H4 (cell line): ENCODE data around the gene ST6GAL1. TPM values are rescaled to one million over a fixed set of nuclear protein-coding genes. Genes with fewer than 3 reads are reported as not detected.
A peak's percentile ranks its signal among the peaks of the same experiment; 100 is the strongest.
"Not testable (repeated sequence)": the region's sequence is repeated elsewhere in the genome, so short reads cannot be mapped to it uniquely, and the experiment has no call there.

Source experiments
- DNase-seq: peaks from one replicate; pipeline ENCODE4 v3.0.0-alpha.2; 2015; ENCODE audit warnings: low spot score
- total RNA-seq: library from RNA; depleted of rRNA; stranded (reverse); fragments of >200 nt; shearing (Covaris generic); gene quantifications from 2 replicates; pipeline ENCODE4 v1.2.3, GENCODE V29; 2014

Gene ST6GAL1
- total RNA-seq, 1 experiment from 2014 or later: 3.4 TPM

DNA sequence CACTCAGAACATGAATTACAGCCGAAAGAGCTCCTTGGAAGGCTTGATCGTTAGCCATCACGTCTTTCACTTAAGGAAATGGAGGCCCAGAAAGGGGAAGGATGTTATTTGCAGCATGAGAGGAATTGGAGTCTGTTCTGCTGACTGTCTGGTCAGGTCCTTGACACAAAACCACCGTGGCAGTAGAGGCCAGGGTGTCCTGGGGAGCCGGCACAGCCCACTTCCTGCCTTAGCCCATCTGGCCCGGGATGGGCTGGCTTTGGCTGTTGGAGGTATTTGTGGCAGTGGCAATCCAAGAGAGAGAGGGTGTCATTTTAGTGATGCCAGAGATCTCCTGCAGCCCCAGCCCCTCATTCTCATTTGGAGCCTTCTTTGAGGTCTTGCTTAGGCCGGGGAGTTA, 37.4 kb downstream of the ST6GAL1 start:
- no peak for DNase-seq

- no peak for DNase-seq
Measured at GRCh38 chr3:186969607-186970006, 39.3 kb downstream of the ST6GAL1 start.

- DNase-seq: not testable (repeated sequence)
Measured at GRCh38 chr3:186971106-186971505, 40.8 kb downstream of the ST6GAL1 start.

GRCh38 chr3:186971578-186971977, 41.3 kb downstream of the ST6GAL1 start:
- DNase-seq: no peak

DNA sequence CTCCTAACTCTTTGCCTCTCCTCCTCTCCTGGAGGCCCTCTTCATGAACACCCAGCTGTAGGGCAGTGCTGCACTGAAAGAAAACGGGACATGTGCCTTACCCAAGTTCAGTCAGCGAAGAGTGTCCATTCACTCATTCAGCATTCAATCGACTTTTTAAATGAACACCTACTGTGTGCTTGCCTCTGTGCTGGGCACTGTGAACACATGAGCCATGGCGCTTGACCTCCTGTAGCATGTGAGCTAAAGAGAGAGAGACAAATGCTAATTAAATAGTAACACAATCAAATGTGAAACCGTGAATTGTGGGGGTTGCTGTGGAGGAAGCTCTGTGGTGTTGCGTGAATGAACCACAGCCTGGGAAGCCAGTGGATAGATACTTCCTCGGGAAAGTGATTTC, 43.4 kb downstream of the ST6GAL1 start:
- DNase-seq: no peak

- no peak for DNase-seq
Measured at GRCh38 chr3:186974824-186975313, 44.5 kb downstream of the ST6GAL1 start.

DNA sequence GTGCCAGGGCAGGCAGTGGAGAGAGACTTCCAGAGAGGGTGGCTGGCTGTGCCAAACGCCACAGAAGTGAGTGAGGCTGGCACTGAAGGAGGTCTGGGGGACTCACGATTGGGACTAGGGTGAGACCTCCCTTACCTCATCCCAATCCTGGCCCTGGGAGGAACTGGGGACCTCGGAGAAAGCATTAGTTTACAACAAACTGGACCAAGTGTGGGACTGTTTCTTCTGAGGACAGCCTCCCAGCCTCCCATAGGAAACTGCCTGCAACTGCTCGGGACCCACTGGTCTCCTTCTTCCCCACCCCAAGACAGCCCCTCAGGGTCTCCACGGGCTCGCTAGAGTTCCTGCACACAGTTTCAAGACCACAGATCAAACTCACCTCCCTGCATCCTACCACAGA, 45.4 kb downstream of the ST6GAL1 start:
- no peak for DNase-seq

- peak; percentile 27 for DNase-seq
Measured at GRCh38 chr3:186976837-186977750, 46.8 kb downstream of the ST6GAL1 start.

DNA sequence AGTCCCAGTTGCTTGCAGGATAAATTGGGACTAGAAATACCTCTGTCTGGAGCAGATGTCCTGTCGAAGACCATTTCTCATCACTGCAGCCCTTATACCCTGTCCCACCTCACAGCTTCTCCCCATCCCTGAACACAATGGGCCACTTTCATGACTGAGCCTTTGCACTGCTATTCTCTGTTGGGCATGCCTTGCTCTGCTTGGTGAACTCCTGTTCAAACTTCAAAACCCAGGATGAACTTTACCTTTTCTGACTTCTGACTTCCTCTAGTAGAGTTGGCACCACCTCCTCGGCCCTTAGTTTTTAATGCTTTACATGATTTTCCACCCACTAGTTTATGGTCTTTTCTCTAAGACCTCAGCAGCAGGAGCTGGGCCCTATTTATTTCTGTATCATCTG, 48.4 kb downstream of the ST6GAL1 start:
- no peak for DNase-seq

DNA sequence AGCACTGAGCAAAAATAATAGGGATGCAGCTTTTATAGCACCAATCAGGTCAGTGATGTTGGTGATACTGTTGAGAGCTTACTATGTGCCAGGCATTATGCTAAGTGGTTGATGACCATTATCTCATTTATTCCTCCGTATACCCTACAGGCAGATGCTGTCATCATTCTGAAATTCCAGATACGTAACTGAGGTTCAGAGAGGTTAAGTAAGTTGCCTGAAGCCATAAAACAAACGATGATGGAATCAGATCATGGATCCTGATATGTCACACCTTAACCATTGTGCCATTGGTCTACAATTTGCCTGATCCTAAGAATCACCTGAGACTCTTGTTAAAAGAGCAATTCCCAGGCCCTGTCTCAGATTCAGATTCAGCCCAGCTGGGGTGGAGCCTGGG, 49.5 kb downstream of the ST6GAL1 start:
- no peak for DNase-seq

DNA sequence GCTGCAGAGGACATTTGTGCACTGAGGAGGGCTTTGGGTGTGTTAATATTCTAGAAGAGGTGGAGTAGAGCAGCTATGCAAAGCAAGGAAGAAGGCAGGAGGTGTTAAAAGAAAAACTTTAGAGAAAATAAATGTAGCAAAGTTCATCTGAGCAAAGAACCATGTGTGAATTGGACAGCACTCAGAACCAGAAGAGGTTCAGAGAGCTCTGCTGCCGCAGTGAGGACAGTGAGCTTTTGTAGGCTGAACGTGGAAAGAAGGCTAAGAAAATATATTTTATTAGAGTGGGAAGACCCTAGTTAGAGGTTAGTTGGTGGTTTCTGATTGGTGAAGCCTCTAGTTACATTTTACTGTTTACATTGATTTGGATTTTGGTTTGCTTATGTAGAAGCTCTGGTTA, 50.7 kb downstream of the ST6GAL1 start:
- no peak for DNase-seq

DNA sequence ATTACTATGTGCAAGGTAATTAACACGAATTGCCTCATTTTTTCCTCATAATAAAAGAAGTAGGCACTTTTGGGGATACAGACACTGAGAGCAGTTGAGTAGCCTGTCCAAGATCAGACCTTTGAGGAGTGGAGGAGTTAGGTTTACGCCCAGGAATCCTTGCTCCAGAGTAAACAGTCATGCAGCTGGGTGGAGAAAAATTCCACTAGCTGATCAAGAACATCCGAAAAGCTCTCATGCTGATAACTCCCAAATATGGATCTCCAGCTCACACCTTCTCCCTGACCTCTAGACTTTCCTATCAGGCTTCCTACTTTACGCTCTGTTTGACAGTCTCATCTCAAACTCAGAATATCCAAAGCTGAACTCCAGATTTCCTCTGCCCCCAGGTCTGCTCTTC, 53.3 kb downstream of the ST6GAL1 start:
- no peak for DNase-seq

- no peak for DNase-seq
Measured at GRCh38 chr3:186984064-186984463, 53.7 kb downstream of the ST6GAL1 start.

- no peak for DNase-seq
Measured at GRCh38 chr3:186985661-186986364, 55.5 kb downstream of the ST6GAL1 start.

DNA sequence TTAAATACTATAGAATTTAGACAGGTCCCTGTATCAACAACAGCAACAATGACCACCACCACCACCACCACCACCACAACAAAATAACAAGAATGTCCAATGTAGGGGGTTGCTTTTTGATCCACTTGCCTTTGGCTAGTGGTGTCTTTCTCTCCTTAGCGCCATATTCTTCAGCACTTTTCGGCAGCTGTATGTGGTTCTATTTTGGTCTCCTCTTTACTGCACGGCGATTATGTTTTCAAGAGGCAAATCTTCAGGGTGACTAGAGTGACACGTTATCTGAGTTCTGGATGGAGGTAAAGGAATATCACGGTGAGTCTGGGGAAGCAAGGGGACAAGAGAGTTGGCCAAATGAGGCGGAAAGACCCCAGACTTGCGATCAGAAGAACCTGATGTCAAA, 56.1 kb downstream of the ST6GAL1 start:
- no peak for DNase-seq

DNA sequence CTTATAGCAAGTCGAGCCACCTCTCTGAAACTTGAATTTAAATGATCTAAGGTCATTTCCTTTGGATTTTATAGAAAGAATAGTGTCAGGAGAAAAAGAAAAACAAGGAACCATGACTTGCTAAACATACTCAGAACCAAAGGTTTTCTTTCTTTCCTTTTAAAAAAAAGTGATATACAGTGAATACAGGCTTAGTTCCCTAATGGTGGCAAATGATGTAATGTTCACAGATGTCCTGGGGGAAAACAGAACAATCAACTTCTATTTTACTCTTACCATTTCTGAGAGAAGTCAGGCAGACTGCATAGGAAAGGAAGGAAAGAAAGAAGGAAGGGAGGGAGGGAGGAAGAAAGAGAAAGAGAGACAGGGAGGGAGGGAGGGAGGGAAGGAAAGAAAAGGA, 56.5 kb downstream of the ST6GAL1 start:
- no peak for DNase-seq

- DNase-seq: no peak
Measured at GRCh38 chr3:186988806-186989205, 58.5 kb downstream of the ST6GAL1 start.

- DNase-seq: no peak
Measured at GRCh38 chr3:186989429-186989828, 59.1 kb downstream of the ST6GAL1 start.

- no peak for DNase-seq
Measured at GRCh38 chr3:186990277-186990676, 60.0 kb downstream of the ST6GAL1 start.

- DNase-seq: no peak
Measured at GRCh38 chr3:186990878-186991308, 60.6 kb downstream of the ST6GAL1 start.

GRCh38 chr3:186991470-186991869, 61.1 kb downstream of the ST6GAL1 start:
- no peak for DNase-seq

- not testable (repeated sequence) for DNase-seq
Measured at GRCh38 chr3:186992096-186992495, 61.8 kb downstream of the ST6GAL1 start.
